RWPE2 (cell line): ENCODE results near the gene IQCE.

ENCODE experiments used
- ATAC-seq: fragments of 200-7000 bp; cut with Tn5 transposase; 3 replicates; pipeline ENCODE4 v1.9.1; 2021; ENCODE audit warnings: low read depth
- DNase-seq: peaks from one replicate; pipeline ENCODE4 v3.0.0-alpha.2; 2020; ENCODE audit warnings: low spot score
- H3K27ac ChIP-seq: fragments of 450-650 bp; 2 replicates; pipeline ENCODE4 v1.5.1; 2017; ENCODE audit warnings: mild to moderate bottlenecking; ENCODE audit not compliant: poor library complexity, severe bottlenecking
- H3K27me3 ChIP-seq: fragments of 250-450 bp; sonication (Bioruptor Pico); 2 replicates; pipeline ENCODE4 v1.5.1; 2021; ENCODE audit warnings: mild to moderate bottlenecking, moderate library complexity; ENCODE audit not compliant: insufficient read depth, poor library complexity, severe bottlenecking
- H3K36me3 ChIP-seq: fragments of 250-450 bp; sonication (Bioruptor Pico); 2 replicates; pipeline ENCODE4 v1.5.1; 2020; ENCODE audit warnings: low read depth, mild to moderate bottlenecking, moderate library complexity
- H3K4me1 ChIP-seq: fragments of 250-450 bp; sonication (Bioruptor Pico); 2 replicates; pipeline ENCODE4 v1.5.1; 2021; ENCODE audit warnings: mild to moderate bottlenecking, moderate library complexity; ENCODE audit not compliant: insufficient read depth, poor library complexity, severe bottlenecking
- H3K4me3 ChIP-seq: fragments of 250-450 bp; sonication (Bioruptor Pico); 2 replicates; pipeline ENCODE4 v1.5.1; 2021; ENCODE audit warnings: mild to moderate bottlenecking, moderate library complexity; ENCODE audit not compliant: severe bottlenecking
- H3K9me3 ChIP-seq: fragments of 250-450 bp; sonication (Bioruptor Pico); 2 replicates; pipeline ENCODE4 v1.5.1; 2021; ENCODE audit warnings: mild to moderate bottlenecking, moderate library complexity; ENCODE audit not compliant: severe bottlenecking
- TF ChIP-seq, protein P1 (sequence below): fragments of 450-650 bp; IDR thresholded peaks from one replicate; pipeline ENCODE4 v1.5.1; 2017; ENCODE audit warnings: mild to moderate bottlenecking, moderate library complexity; ENCODE audit not compliant: poor library complexity, severe bottlenecking

The IQCE gene

DNA sequence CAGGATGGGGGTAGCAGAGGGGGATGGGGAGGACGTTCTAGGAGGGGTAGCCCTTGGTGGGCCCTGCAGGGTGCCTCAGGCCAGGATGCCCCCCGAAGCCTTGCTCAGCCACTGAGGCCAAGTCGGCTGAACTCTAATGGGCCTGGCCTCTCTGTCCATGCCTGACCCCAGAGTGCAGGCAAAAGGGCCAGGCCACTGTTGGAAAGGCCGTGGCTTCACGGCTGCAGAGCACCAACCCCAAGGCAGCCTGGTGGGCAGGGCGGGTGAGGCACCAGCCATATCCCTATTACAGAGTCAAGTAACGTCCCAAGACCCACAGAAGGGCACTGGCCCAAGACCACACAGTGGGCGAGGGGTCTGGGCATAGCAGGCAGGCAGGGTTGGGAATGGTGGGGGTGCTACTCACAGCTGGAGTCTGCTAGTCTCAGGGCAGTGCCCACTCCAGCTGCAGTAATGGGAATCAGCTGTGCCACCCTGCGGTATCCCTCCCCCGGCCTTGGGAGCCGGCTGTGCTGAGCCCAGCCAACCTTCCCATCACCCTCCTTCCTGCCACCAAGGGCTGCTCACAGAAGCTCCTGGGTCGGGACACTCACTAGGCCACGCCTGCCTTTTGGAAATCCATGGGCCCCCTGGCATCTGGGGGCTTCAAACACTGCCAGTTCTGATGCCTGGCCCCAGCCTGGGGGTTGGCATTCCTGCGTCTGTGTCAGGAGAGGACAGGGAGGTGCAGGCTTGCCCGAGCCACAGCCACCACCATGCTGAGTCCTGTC is 43.2 kb upstream of the IQCE start:
- TF ChIP-seq, protein P1, sequence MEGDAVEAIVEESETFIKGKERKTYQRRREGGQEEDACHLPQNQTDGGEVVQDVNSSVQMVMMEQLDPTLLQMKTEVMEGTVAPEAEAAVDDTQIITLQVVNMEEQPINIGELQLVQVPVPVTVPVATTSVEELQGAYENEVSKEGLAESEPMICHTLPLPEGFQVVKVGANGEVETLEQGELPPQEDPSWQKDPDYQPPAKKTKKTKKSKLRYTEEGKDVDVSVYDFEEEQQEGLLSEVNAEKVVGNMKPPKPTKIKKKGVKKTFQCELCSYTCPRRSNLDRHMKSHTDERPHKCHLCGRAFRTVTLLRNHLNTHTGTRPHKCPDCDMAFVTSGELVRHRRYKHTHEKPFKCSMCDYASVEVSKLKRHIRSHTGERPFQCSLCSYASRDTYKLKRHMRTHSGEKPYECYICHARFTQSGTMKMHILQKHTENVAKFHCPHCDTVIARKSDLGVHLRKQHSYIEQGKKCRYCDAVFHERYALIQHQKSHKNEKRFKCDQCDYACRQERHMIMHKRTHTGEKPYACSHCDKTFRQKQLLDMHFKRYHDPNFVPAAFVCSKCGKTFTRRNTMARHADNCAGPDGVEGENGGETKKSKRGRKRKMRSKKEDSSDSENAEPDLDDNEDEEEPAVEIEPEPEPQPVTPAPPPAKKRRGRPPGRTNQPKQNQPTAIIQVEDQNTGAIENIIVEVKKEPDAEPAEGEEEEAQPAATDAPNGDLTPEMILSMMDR, result no peak
- no peaks in the 10 kb centered on the region for H3K9me3 ChIP-seq
- no peaks in the 10 kb centered on the region for H3K36me3 ChIP-seq
- ATAC-seq (no peak), DNase-seq (no peak)
- no peak overlapping the region for H3K4me3 ChIP-seq
- H3K4me1 ChIP-seq, result peaks cover 12% of the 10 kb centered on the region
- no peaks in the 10 kb centered on the region for H3K27me3 ChIP-seq
- no peak overlapping the region for H3K27ac ChIP-seq

DNA sequence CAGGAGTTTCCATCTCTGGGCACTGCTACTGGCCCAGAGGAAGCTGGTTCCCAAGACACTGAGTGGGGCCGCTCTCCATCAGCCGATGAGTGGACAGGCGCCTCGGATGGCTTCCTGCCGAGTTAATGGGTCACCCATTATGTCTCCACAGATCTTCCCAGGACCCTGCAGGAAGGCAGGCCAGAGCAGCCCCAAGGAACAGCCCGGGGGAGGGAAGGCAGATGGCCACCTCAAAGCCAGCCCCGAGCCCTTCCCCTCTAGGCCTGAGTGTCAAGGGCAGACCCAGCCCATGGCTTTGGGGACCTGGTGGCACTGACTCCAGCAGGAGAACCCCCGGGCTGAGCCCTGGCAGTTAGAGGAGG is 42.6 kb upstream of the IQCE start:
- H3K4me1 ChIP-seq, result peaks cover 12% of the 10 kb centered on the region
- ATAC-seq (no peak), DNase-seq (no peak)
- H3K9me3 ChIP-seq, result no peaks in the 10 kb centered on the region
- no peak overlapping the region for H3K27ac ChIP-seq
- H3K4me3 ChIP-seq, result no peak overlapping the region
- TF ChIP-seq, protein P1, result no peak
- H3K36me3 ChIP-seq, result no peaks in the 10 kb centered on the region
- no peaks in the 10 kb centered on the region for H3K27me3 ChIP-seq

DNA sequence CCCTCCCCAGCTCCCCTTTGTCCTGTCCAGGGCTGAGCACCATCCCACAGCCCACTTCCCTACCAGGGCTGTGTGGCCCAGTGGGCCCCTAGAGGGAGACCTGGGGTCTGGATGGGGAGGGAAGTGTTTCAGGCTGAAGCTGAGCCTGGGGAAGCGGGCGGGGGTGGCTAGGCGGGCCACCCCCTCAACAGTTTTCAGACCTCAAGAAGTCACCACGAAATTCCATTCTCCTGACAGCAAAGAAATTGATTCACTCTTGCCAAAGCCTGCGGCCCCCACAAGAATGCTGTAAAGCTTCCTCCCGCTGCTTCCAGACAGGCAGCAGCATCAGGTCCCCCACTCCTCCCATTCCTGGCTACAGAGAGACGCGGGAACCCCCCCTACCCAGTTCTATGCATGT is 41.8 kb upstream of the IQCE start:
- no peak for DNase-seq
- Histone ChIP-seq H3K36me3 (no peaks in the 10 kb centered on the region), H3K27me3 (no peaks in the 10 kb centered on the region), H3K27ac (no peak overlapping the region), H3K4me1 (peaks cover 19% of the 10 kb centered on the region), H3K4me3 (no peak overlapping the region), H3K9me3 (no peaks in the 10 kb centered on the region)
- peak; percentile 24; the same call in 1 of the 3 replicates for ATAC-seq
- TF ChIP-seq, protein P1, result no peak

DNA sequence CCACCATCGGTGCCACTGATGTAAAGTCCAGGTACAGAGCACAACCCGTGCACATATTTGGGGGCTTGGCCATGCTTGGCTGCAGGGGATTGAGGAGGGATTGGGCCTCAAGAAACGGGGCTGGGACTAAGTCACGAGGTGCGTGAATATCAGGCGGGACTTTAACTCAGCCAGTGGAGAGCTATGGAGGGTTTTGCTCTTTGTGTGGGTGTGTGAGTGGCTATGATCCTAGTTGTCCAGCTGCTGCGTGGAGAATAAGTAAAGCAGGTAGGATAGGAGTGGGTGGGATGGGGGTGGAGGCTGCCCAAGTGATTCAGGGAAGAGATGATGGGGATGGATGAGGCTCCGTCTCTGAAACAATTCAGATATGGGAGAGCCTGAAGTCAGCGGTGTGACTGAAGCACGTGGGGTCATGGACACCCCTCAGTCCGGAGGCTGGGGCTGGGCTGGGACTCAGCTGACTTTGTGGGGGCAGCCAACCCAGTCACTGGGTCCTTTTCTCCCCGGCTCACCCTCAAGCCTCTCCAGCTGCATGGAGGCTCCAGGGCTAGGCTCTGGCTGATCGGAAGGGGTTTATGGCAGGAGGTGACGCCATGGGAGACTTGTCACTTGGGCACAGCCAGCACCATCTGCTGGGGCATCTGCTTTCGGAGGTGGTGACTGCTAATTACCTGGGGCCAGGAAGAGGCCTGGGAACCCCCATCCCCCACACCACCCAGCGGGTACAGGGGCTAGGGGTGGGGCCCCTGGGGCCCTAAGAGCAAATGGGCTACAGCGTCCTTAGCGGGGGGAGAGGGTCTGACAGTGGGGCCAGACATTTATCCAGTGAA is 40.9 kb upstream of the IQCE start:
- Histone ChIP-seq H3K4me3 (no peak overlapping the region), H3K36me3 (no peaks in the 10 kb centered on the region), H3K27ac (no peak overlapping the region), H3K27me3 (no peaks in the 10 kb centered on the region), H3K4me1 (peaks cover 28% of the 10 kb centered on the region), H3K9me3 (no peaks in the 10 kb centered on the region)
- TF ChIP-seq, protein P1, result no peak
- ATAC-seq (no peak), DNase-seq (no peak)
